CD4-positive, alpha-beta T cell treated with Interleukin-15 for 4 hours (primary cell): ENCODE measurements around the gene PLET1.
"Not testable (repeated sequence)": the region's sequence is repeated elsewhere in the genome, so short reads cannot be mapped to it uniquely, and the experiment has no call there.

Experiments
- DNase-seq: peaks from one replicate; pipeline ENCODE4 v3.0.0-alpha.2; 2020; ENCODE audit warnings: low spot score

Gene PLET1

DNA sequence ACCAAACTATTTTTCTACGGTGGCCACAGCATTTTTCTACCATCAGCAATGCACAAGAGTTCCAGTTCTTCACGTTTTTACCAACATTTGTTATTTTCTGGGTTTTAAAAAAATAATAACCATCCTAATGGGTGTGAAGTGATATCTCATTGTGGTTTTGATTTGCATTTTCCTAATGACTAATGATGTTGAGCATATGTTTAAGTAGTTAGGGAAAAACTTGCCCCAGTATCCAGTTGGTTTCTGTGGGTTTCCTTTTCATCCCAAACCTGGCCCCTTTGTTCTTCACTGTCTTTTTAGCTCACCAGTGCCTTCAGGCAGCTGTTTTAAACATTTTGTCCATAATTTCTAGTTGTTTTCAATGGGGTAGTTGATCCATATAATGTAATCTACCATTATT lies 49.1 kb downstream of the PLET1 start:
- DNase-seq = peak; percentile 2

DNA sequence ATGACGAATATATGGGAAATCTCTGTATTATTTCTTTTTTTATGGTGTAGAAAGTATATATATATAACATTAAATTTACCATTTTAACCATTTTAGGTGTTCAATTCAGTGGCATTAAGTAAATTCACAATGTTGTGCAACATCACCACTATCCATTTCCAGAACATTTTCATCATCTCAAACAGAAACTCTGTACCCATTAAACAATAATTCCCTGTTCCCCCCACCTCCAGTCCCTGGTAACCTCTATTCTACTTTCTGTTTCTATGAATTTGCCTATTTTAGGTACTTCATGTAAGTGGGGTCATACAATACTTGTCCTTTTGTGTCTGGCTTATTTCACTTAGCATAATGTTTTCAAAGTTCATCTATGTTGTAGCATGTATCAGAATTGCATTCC lies 49.8 kb downstream of the PLET1 start:
- no peak for DNase-seq

DNA sequence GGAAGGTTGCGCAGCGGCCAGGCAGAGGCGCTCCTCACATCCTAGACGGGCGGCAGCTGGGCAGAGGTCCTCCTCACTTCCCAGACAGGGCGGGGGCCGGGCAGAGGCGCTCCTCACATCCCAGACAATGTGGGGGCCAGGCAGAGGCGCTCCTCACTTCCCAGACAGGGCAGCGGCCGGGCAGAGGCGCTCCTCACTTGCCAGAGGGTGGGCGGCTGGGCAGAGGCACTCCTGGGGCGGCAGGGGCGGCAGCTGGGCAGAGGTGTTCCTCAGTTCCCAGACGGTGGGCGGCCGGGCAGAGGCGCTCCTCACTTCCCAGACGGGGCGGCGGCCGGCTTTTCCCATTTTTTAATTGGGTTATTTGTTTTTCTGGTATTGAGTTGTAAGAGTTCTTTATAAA lies 54.6 kb downstream of the PLET1 start:
- DNase-seq = no peak

DNA sequence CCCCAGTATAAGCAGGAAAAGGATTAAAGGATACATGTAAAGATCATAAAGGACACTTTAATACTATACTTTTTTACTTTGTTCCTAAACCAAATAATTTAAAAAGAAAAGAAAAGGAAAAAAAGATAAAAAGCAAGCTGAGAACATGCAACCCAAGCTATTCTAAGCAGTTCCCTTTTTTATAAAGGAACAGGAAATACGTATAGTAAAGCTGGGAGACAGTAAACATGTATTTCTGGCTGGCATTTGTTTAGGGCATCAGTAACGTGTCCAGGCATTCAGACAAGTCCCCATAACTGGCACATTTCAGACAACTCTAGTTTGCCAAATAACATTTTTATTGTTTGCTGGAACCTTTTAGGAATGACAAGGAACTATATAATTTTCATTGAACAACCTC lies 60.4 kb downstream of the PLET1 start:
- no peak for DNase-seq

DNA sequence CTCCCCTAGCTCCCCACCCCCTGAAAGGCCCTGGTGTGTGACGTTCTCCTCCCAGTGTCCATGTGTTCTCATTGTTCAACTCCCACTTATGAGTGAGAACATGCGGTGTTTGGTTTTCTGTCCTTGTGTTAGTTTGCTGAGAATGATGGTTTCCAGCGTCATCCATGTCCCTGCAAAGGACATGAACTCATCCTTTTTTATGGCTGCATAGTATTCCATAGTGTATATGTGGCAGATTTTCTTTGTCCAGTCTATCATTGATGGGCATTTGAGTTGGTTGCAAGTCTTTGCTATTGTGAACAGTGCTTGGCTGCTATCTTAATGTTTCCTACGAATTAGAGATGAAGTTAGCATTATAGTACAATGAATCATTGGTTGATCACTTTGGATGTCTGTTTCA lies 61.6 kb downstream of the PLET1 start:
- DNase-seq = not testable (repeated sequence)
